ENCODE results near the gene SHPK.

Gene SHPK

GRCh38 chr17:3630781-3631180 is 5.3 kb downstream of the SHPK start:
- no peak for TF ChIP-seq CTCF (IDR thresholded peaks at IDR 0.05; ENCODE audit: low read length, missing control alignments)
- no peak overlapping the region for H3K4me3 ChIP-seq (replicated peaks; ENCODE audit: low read depth, low read length)
- DNase-seq (ENCODE audit: low read depth), result no peak

GRCh38 chr17:3627769-3628167 is 8.3 kb downstream of the SHPK start:
- no peak for TF ChIP-seq CTCF (IDR thresholded peaks at IDR 0.05; ENCODE audit: low read length, missing control alignments)

GRCh38 chr17:3626831-3627768 is 8.9 kb downstream of the SHPK start:
- H3K4me3 ChIP-seq (replicated peaks; ENCODE audit: low read depth, low read length), result no peak overlapping the region
- TF ChIP-seq CTCF (IDR thresholded peaks at IDR 0.05; ENCODE audit: low read length, missing control alignments), result no peak
- DNase-seq (ENCODE audit: low read depth), result no peak

More at GRCh38 chr17:3627769-3628167, 8.3 kb downstream of the SHPK start:
- H3K4me3 ChIP-seq (replicated peaks; ENCODE audit: low read depth, low read length), result no peak overlapping the region
- no peak for DNase-seq (ENCODE audit: low read depth)

- TF ChIP-seq CTCF (IDR thresholded peaks at IDR 0.05; ENCODE audit: low read length, missing control alignments), result no peak
- DNase-seq (ENCODE audit: low read depth), result no peak
- no peak overlapping the region for H3K4me3 ChIP-seq (replicated peaks; ENCODE audit: low read depth, low read length)
Measured at GRCh38 chr17:3622977-3623594, 13.0 kb downstream of the SHPK start.

- TF ChIP-seq CTCF (IDR thresholded peaks at IDR 0.05; ENCODE audit: low read length, missing control alignments), result no peak
- no peak for DNase-seq (ENCODE audit: low read depth)
- H3K4me3 ChIP-seq (replicated peaks; ENCODE audit: low read depth, low read length), result no peak overlapping the region
Measured at GRCh38 chr17:3621146-3621720, 14.8 kb downstream of the SHPK start.

- DNase-seq (ENCODE audit: low read depth), result no peak
- TF ChIP-seq CTCF (IDR thresholded peaks at IDR 0.05; ENCODE audit: low read length, missing control alignments), result no peak
Measured at GRCh38 chr17:3615160-3615870, 20.7 kb downstream of the SHPK start.

More at GRCh38 chr17:3615160-3615870, 20.7 kb downstream of the SHPK start:
- no peak overlapping the region for H3K4me3 ChIP-seq (replicated peaks; ENCODE audit: low read depth, low read length)
